Endothelial cell of umbilical vein (primary cell): Measurements from ENCODE around the gene PRB4.

Source experiments
- CTCF ChIP-seq, 2 donors: IDR thresholded peaks; 1 replicate in 1 of 2; 2 replicates in 1 of 2; pipeline ENCODE4 v1.5.1; 2011; ENCODE audit warnings: low read length in 2 of 2, mild to moderate bottlenecking in 2 of 2, moderate library complexity in 2 of 2, control low read depth in 1 of 2, inconsistent platforms in 1 of 2, low read depth in 1 of 2; ENCODE audit not compliant: insufficient read depth in 1 of 2; ENCODE audit errors: extremely low read depth in 1 of 2
- MYC ChIP-seq: IDR thresholded peaks from one replicate; pipeline ENCODE4 v1.6.1; 2011; ENCODE audit warnings: mild to moderate bottlenecking, low read depth, low read length

- TF ChIP-seq MYC (no peak), CTCF (IDR thresholded peaks at IDR 0.05; ENCODE audit: extremely low read depth in 1 of 2, insufficient read depth in 1 of 2, low read depth in 1 of 2, low read length in 2 of 2) (no peak)
Measured at GRCh38 chr12:11348439-11348838, 38.2 kb upstream of the PRB4 start.
